Caco-2 (cell line): ENCODE results near the gene ACY1. TPM values are rescaled to one million over a fixed set of nuclear protein-coding genes. Genes with fewer than 3 reads are reported as not detected.

ENCODE experiments used
- BruUV-seq: library from RNA; stranded (reverse); fragments of 400-500 nt; replicated peaks from 2 replicates; lab custom pipeline; 2021; lab: Mats Ljungman, UMichigan
- CTCF ChIA-PET: fragments of 300-600 bp; sonication (Branson Sonifier 250); formaldehyde crosslinking; loops from one replicate; lab custom pipeline; 2022; ENCODE audit warnings: antibody characterized with exemption; lab: Charles Lee
- POLR2A ChIA-PET: fragments of 300-600 bp; sonication (Branson Sonifier 250); formaldehyde crosslinking; loops from one replicate; lab custom pipeline; 2022; ENCODE audit warnings: antibody characterized with exemption; lab: Charles Lee
- DNase-seq, 2 experiments: peaks; one replicate each; pipeline versions ENCODE4 v3.0.0 to v3.0.0-alpha.2; 2020 to 2022
- H3K27me3 ChIP-seq: replicated peaks from 2 replicates; pipeline ENCODE4 v1.6.0; 2011; ENCODE audit warnings: low read length; ENCODE audit not compliant: control insufficient read depth, insufficient read depth
- H3K36me3 ChIP-seq: 2 replicates; pipeline ENCODE4 v1.5.1; 2011; ENCODE audit warnings: low read length; ENCODE audit not compliant: control insufficient read depth, insufficient read depth
- H3K4me1 ChIP-seq: fragments of 250-450 bp; sonication (Bioruptor Pico); 2 replicates; pipeline ENCODE4 v1.5.1; 2020; ENCODE audit warnings: mild to moderate bottlenecking
- H3K4me3 ChIP-seq: 2 replicates; pipeline ENCODE4 v1.5.1; 2011; ENCODE audit warnings: low read depth, mild to moderate bottlenecking, control low read depth, low read length
- H3K9me3 ChIP-seq: fragments of 250-450 bp; sonication (Bioruptor Pico); 2 replicates; pipeline ENCODE4 v1.5.1; 2020; ENCODE audit warnings: mild to moderate bottlenecking, moderate library complexity
- H3K27ac Mint-ChIP-seq: one replicate; pipeline ENCODE4 v1.8.0; 2022; ENCODE audit warnings: mixed read lengths; ENCODE audit not compliant: unreplicated experiment
- H3K27me3 Mint-ChIP-seq: one replicate; pipeline ENCODE4 v1.8.0; 2022; ENCODE audit warnings: mixed read lengths; ENCODE audit not compliant: insufficient read depth, unreplicated experiment
- H3K36me3 Mint-ChIP-seq: one replicate; pipeline ENCODE4 v1.8.0; 2022; ENCODE audit warnings: mild to moderate bottlenecking, mixed read lengths; ENCODE audit not compliant: insufficient read depth, unreplicated experiment
- H3K4me1 Mint-ChIP-seq: one replicate; pipeline ENCODE4 v1.8.0; 2022; ENCODE audit warnings: low read depth, mixed read lengths; ENCODE audit not compliant: unreplicated experiment
- H3K4me3 Mint-ChIP-seq: one replicate; pipeline ENCODE4 v1.8.0; 2022; ENCODE audit warnings: mild to moderate bottlenecking, moderate library complexity, mixed read lengths; ENCODE audit not compliant: unreplicated experiment
- H3K9me3 Mint-ChIP-seq: one replicate; pipeline ENCODE4 v1.8.0; 2022; ENCODE audit warnings: mixed read lengths; ENCODE audit not compliant: unreplicated experiment
- intact Hi-C: fragments of 100-400 bp; cut with micrococcal nuclease; formaldehyde crosslinking; loops from one replicate; pipeline ENCODE4 v1.10.0; 2022; ENCODE audit not compliant: unreplicated experiment
- total RNA-seq: library from RNA; stranded (reverse); gene quantifications from 2 replicates; pipeline ENCODE4 v1.2.3, GENCODE V29; 2022
- TF ChIP-seq, protein P1 (sequence below), 2 experiments: fragments of 200-600 bp in 1 of 2; IDR thresholded peaks; 1 replicate in 1 of 2; 2 replicates in 1 of 2; pipeline versions ENCODE4 v1.5.1 to v1.8.0; 2011 to 2022; ENCODE audit warnings: antibody characterized with exemption in 1 of 2, control low read depth in 1 of 2, inconsistent platforms in 1 of 2, low read depth in 1 of 2, low read length in 1 of 2, mild to moderate bottlenecking in 1 of 2, moderate library complexity in 1 of 2; ENCODE audit not compliant: insufficient read depth in 1 of 2, severe bottlenecking in 1 of 2, unreplicated experiment in 1 of 2

Gene ACY1
- total RNA-seq, 1 experiment from 2014 or later: 62.4 TPM

DNA sequence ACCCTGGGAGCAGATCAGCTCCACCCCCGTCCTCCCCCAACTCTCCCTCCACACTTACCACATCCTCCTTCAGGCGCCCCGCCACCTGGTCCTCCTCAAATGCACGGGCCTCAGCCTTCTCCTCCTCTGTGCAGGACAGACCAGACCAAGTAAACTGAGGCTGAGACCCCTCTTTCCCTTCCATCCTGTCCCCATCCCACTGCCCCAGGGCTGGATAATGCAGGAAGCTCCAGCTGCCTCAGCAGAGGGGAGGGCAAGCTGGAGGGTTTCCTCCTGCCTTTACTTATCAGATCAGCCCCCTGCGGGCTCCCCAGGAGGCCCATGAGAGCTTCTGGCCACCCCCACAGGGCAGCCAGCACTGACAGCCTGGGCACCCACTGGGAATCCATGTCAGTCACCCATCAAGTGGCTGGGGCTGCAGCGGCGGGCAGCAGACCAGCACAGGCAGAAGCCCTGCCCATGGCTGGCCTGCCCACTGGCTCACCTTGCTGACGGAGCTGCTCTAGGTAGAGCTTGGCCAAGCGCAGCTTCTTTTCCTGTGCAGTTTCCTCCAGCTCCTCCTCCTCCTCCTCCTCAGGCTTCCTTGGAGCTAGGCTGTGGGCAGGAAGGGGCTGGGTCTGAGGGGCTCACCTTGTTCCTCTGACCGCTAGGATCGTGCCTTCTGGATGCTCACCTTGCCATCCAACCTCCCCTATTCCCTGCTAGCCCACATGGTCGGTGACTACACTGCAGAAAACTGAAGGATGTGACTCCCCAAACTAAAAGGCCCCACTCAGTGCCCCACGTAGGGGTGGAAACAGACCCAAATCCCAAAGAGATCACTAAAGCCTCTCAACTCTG, 45.5 kb upstream of the ACY1 start:
- H3K4me3 Mint-ChIP-seq: no peak overlapping the region
- no peak overlapping the region for H3K27ac Mint-ChIP-seq
- H3K36me3 Mint-ChIP-seq: peaks cover 56% of the 10 kb centered on the region
- Histone ChIP-seq H3K27me3 (no peaks in the 10 kb centered on the region), H3K4me1 (peaks cover 11% of the 10 kb centered on the region), H3K4me3 (no peak overlapping the region), H3K9me3 (no peaks in the 10 kb centered on the region), H3K36me3 (no peaks in the 10 kb centered on the region; the same call in 1 of the 2 replicates)
- peak in 1 of 2 experiments; percentile 11 for DNase-seq
- CTCF ChIA-PET: no interaction called here
- POLR2A ChIA-PET: no interaction called here
- H3K4me1 Mint-ChIP-seq: peaks cover 7% of the 10 kb centered on the region
- H3K27me3 Mint-ChIP-seq: no peaks in the 10 kb centered on the region
- intact Hi-C loops: no loop called here
- no TSS peak for BruUV-seq
- TF ChIP-seq, protein P1, sequence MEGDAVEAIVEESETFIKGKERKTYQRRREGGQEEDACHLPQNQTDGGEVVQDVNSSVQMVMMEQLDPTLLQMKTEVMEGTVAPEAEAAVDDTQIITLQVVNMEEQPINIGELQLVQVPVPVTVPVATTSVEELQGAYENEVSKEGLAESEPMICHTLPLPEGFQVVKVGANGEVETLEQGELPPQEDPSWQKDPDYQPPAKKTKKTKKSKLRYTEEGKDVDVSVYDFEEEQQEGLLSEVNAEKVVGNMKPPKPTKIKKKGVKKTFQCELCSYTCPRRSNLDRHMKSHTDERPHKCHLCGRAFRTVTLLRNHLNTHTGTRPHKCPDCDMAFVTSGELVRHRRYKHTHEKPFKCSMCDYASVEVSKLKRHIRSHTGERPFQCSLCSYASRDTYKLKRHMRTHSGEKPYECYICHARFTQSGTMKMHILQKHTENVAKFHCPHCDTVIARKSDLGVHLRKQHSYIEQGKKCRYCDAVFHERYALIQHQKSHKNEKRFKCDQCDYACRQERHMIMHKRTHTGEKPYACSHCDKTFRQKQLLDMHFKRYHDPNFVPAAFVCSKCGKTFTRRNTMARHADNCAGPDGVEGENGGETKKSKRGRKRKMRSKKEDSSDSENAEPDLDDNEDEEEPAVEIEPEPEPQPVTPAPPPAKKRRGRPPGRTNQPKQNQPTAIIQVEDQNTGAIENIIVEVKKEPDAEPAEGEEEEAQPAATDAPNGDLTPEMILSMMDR (IDR thresholded peaks at IDR 0.05; ENCODE audit: insufficient read depth in 1 of 2, low read depth in 1 of 2, low read length in 1 of 2, severe bottlenecking in 1 of 2, unreplicated experiment in 1 of 2): no peak
- no peaks in the 10 kb centered on the region for H3K9me3 Mint-ChIP-seq

DNA sequence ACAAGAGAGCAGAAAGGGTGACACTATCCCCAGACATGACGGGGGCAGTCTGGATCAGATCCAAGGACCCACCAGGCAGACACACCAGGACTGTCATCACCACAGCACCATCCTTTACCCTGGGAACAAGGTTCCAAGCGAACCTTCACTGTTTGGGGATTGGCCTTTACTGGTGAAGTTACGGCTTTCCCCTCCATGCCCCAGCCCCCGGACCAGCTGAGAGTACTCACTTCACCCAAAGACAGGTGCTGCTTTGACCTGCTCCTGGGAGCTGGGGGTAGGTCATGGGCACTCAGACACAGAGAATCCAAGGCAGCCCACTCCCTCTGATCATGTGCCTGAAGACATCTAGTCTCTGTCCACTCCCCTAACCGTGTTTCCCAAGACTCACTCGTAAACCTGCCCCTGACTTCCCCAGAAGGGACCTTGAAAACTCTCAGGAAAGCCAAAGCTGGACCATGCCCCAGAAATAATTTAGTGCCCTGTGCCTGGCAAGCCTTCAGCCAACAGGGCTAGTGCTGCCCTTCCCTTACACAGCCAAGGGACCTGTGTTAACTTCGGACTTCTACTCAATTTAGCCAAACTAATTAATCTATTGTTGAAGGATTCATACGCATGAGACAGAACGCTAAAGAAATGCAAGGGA, 44.4 kb upstream of the ACY1 start:
- Mint-ChIP-seq H3K36me3 (peaks cover 46% of the 10 kb centered on the region), H3K4me3 (no peak overlapping the region), H3K27ac (no peak overlapping the region), H3K27me3 (no peaks in the 10 kb centered on the region), H3K4me1 (peaks cover 7% of the 10 kb centered on the region), H3K9me3 (no peaks in the 10 kb centered on the region)
- H3K4me1 ChIP-seq: peaks cover 13% of the 10 kb centered on the region
- TF ChIP-seq, protein P1 (IDR thresholded peaks at IDR 0.05; ENCODE audit: insufficient read depth in 1 of 2, low read depth in 1 of 2, low read length in 1 of 2, severe bottlenecking in 1 of 2, unreplicated experiment in 1 of 2): no peak
- intact Hi-C loops: no loop called here
- ChIA-PET CTCF (no interaction called here), POLR2A (no interaction called here)
- peak in 1 of 2 experiments; percentile 9 for DNase-seq
- H3K9me3 ChIP-seq: no peaks in the 10 kb centered on the region
- no peak overlapping the region for H3K4me3 ChIP-seq
- H3K27me3 ChIP-seq: no peaks in the 10 kb centered on the region
- H3K36me3 ChIP-seq: no peaks in the 10 kb centered on the region; the same call in 1 of the 2 replicates
- no TSS peak for BruUV-seq
